AG09309 (cell line): Measurements from ENCODE around the gene ANTKMT.

Experiments
- DNase-seq: peaks from one replicate; pipeline ENCODE4 v3.0.0-alpha.2; 2010; ENCODE audit warnings: low read depth
- H3K4me3 ChIP-seq: 2 replicates; pipeline ENCODE4 v1.5.1; 2011; ENCODE audit warnings: mild to moderate bottlenecking, low read depth, low read length, moderate library complexity; ENCODE audit not compliant: control insufficient read depth
- TF ChIP-seq, protein P1 (sequence below): IDR thresholded peaks from 2 replicates; pipeline ENCODE4 v1.5.1; 2011; ENCODE audit warnings: mild to moderate bottlenecking, low read depth, low read length, inconsistent platforms; ENCODE audit not compliant: insufficient read depth, control insufficient read depth; ENCODE audit errors: missing control alignments

ANTKMT gene

DNA sequence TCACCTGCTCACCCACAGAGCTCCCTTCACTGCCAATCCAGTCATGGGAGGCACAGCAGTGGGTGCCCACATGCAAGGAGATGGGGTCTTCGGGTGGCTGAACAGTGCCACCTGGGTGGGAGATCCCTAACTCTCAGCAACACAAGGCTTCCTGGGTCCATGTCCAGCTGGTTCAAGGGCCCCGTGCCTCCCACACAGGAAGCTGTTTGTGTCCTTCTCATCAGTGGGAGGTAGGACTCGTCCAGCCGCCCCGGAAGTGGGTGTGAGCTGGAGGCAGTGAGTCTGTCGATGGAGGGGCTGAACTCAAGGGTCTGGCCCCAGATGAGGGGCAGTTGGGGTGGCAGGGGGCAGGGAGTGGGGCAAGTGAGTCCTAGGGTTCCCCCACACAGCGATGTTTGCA, 16.9 kb upstream of the ANTKMT start:
- TF ChIP-seq, protein P1, sequence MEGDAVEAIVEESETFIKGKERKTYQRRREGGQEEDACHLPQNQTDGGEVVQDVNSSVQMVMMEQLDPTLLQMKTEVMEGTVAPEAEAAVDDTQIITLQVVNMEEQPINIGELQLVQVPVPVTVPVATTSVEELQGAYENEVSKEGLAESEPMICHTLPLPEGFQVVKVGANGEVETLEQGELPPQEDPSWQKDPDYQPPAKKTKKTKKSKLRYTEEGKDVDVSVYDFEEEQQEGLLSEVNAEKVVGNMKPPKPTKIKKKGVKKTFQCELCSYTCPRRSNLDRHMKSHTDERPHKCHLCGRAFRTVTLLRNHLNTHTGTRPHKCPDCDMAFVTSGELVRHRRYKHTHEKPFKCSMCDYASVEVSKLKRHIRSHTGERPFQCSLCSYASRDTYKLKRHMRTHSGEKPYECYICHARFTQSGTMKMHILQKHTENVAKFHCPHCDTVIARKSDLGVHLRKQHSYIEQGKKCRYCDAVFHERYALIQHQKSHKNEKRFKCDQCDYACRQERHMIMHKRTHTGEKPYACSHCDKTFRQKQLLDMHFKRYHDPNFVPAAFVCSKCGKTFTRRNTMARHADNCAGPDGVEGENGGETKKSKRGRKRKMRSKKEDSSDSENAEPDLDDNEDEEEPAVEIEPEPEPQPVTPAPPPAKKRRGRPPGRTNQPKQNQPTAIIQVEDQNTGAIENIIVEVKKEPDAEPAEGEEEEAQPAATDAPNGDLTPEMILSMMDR, result no peak
- no peak overlapping the region for H3K4me3 ChIP-seq
- DNase-seq, result no peak

GRCh38 chr16:704552-705380, 16.2 kb upstream of the ANTKMT start:
- DNase-seq, result no peak
- no peak overlapping the region for H3K4me3 ChIP-seq
- TF ChIP-seq, protein P1, result no peak

- TF ChIP-seq, protein P1, result no peak
- H3K4me3 ChIP-seq, result no peak within 1 kb of the TSS
- no peak for DNase-seq
Measured at GRCh38 chr16:705431-706188, 15.3 kb upstream of the ANTKMT start, which contains the start of gene FBXL16. TSS of gene FBXL16 (minus strand) at chr16:705801. CDS start at chr16:697405, 8,396 bp downstream.

- no peak overlapping the region for H3K4me3 ChIP-seq
- TF ChIP-seq, protein P1, result no peak
- no peak for DNase-seq
Measured at GRCh38 chr16:706189-707061, 14.5 kb upstream of the ANTKMT start.

- no peak for DNase-seq
- H3K4me3 ChIP-seq, result no peak overlapping the region
- TF ChIP-seq, protein P1, result no peak
Measured at GRCh38 chr16:707062-707538, 13.8 kb upstream of the ANTKMT start.

DNA sequence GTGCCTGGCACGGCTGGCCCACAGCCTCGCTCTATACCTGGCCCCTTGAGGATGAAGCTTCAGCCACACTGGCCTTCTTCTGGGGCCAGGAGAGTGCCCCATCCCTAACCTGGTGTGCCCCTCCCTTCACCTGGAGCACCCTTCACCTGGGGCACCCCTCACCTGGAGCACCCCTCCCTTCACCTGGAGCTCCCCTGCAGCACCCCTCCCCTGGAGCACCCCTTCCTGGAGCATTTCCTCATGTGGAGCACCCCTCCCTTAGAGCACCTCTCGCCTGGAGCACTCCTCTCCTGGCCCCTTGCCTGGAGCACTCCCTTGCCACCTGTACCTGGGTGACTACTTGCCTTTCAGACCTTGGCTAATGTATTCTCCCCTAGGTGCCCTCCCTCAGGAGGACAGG, 12.9 kb upstream of the ANTKMT start:
- TF ChIP-seq, protein P1, result no peak
- DNase-seq, result no peak
- H3K4me3 ChIP-seq, result no peak overlapping the region
